ENCODE results near the gene NOL11. TPM values are rescaled to one million over a fixed set of nuclear protein-coding genes. Genes with fewer than 3 reads are reported as not detected.

Gene NOL11
- polyA plus RNA-seq (ENCODE audit: insufficient read length in 10 of 10): 10 to 100 TPM; 52.0 to 78.2 (median 67.1) TPM
- long read RNA-seq, donor 1, partial matches to known transcripts: 5 of 10 reads
- long read RNA-seq, donor 1, other reads (novel, unspliced or antisense): 0 of 10 reads
- long read RNA-seq, donor 2, partial matches to known transcripts: 0 of 3 reads
- long read RNA-seq, donor 2, other reads (novel, unspliced or antisense): 0 of 3 reads
- long read RNA-seq, donor 3: 0 reads
- long read RNA-seq, donor 4, transcript NOL11-201 (18 exons, 2,947 nt): major isoform, 7 of 7 reads
- long read RNA-seq, donor 4, partial matches to known transcripts: 0 of 7 reads
- long read RNA-seq, donor 4, other reads (novel, unspliced or antisense): 0 of 7 reads
- long read RNA-seq, donor 5, partial matches to known transcripts: 0 of 4 reads
- long read RNA-seq, donor 5, other reads (novel, unspliced or antisense): 0 of 4 reads
- long read RNA-seq, donor 6, partial matches to known transcripts: 0 of 4 reads
- long read RNA-seq, donor 6, other reads (novel, unspliced or antisense): 0 of 4 reads
- long read RNA-seq, donor 7, transcript NOL11-201 (18 exons, 2,947 nt): major isoform, 5 of 6 reads
- long read RNA-seq, donor 7, partial matches to known transcripts: 0 of 6 reads
- long read RNA-seq, donor 7, other reads (novel, unspliced or antisense): 0 of 6 reads
- long read RNA-seq, donor 8, partial matches to known transcripts: 0 of 3 reads
- long read RNA-seq, donor 8, other reads (novel, unspliced or antisense): 0 of 3 reads
- long read RNA-seq, donor 9: 0 reads

DNA sequence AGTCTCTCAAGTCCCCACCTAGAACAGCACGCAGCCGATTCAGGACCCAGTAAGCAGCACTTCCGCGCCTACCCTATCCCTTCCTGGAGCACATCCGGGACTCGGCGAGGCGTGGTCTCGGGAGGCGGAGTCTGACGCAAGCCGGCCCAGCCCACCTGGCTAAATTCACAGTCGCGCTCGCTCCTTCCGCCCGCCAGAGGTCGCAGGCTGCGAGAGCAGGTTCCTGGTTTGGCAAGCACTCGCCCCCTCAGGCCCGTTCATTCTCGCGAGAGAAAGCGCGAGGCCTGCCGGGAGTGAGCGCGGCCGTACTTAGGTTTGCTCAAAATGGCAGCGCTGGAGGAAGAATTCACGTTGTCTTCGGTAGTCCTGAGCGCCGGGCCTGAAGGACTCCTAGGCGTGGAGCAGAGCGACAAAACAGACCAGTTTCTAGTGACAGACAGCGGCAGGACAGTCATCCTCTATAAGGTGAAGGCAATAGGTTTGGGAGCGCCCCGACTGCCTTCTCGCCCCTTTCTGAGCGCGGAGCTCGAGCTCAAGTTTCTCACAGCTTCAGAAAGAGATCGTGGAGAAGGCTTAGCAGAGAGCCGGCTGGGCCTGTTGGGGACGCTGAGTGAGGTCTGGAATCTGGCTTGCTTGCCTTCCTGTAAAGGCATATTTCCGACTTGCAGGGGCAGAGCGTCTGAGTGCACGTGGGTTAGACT, at the start of gene NOL11:
TSS of gene NOL11 (plus strand) at position 313 of the 701 bp plus-strand sequence. CDS start at position 325, 12 bp downstream.
- peak; percentile 98 to 99 (median 99) for DNase-seq

- no peak for DNase-seq
Observed at GRCh38 chr17:67671493-67671892, 46.2 kb upstream of the NOL11 start.

GRCh38 chr17:67672592-67673335, 45.0 kb upstream of the NOL11 start:
- DNase-seq: no peak

- no peak for DNase-seq
Observed at GRCh38 chr17:67675481-67675880, 42.3 kb upstream of the NOL11 start.

DNA sequence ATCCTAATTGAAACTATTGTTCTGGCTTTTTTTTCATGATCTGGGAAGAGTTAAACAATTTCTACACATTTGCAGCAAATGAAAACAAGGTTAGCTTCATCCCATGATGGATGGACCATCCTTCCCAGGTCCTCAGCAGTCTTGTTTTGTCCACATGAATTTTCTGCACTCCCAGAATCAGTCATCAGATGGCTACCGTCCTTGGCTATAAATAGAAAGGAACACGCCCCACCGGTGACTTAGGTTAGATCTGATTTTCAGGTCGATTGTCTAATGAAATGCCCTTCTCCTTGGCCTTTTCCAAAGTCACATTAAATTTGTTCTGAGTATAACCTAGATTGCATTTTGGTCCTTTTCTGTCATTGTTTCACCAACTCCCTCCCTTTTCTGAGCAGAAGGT, 41.4 kb upstream of the NOL11 start:
- DNase-seq: no peak

- no peak for DNase-seq
Observed at GRCh38 chr17:67678414-67678813, 39.3 kb upstream of the NOL11 start.

- DNase-seq: no peak
Observed at GRCh38 chr17:67679225-67679624, 38.5 kb upstream of the NOL11 start.

GRCh38 chr17:67679721-67680120, 38.0 kb upstream of the NOL11 start:
- DNase-seq: no peak

DNA sequence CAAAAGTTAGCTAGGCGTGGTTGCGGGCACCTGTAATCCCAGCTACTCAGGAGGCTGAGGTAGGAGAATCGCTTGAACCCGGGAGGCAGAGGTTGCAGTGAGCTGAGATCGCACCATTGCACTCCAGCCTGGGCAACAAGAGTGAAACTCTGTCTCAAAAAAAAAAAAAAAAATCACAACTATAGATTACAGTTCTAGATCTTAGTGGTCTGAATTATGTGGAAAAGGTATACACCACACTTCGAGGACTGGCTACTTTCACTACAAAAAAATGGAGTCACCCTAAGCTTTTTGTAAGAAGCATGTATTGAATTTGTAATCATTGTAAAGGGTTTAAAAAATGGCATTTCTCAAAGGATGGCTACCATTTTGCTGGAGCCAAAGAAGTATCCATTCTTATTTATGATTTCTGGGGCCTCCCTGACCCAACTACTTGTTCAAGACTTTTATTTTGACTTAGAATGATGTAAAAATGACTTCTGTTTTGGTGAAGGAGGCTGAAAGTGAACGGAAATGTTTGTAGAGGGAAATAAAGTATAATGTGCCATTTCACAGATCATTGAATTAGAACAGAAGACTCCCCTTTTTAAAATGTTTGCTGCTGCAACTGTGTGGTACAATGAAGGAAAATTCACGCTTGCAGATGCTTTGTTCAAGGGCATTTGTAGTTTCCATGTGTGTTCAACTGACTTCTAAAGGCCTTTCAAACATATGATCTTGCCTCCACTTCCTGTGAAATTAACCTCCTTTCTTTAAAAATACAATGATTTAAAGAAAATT, 37.1 kb upstream of the NOL11 start:
- no peak for DNase-seq

GRCh38 chr17:67682196-67682595, 35.5 kb upstream of the NOL11 start:
- DNase-seq: no peak

- DNase-seq: no peak
Observed at GRCh38 chr17:67685351-67685750, 32.4 kb upstream of the NOL11 start.

- no peak for DNase-seq
Observed at GRCh38 chr17:67686241-67686640, 31.5 kb upstream of the NOL11 start.

- DNase-seq: no peak
Observed at GRCh38 chr17:67687511-67687910, 30.2 kb upstream of the NOL11 start.

- DNase-seq: peak; percentile 57 to 80 (median 69)
Observed at GRCh38 chr17:67689534-67690177, 28.1 kb upstream of the NOL11 start.

DNA sequence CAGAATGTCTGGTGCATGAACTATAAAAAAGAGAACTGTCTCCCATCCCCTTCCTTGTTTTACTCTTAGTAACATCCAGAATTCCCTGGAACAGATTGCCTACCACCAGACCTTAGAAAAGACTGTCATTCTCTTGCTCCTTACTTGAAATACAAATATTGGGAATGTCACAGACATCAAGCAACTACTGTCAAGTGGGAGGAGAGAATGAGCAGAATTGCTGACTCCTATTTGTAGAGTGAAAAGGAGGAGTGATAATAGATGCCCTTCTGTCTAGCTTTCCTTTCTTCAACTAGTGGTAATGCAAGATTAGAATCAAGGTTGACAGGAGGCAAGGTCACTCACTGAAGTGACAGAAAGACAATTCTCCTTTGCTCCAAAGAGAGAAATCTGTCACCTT, 23.9 kb upstream of the NOL11 start:
- no peak for DNase-seq

DNA sequence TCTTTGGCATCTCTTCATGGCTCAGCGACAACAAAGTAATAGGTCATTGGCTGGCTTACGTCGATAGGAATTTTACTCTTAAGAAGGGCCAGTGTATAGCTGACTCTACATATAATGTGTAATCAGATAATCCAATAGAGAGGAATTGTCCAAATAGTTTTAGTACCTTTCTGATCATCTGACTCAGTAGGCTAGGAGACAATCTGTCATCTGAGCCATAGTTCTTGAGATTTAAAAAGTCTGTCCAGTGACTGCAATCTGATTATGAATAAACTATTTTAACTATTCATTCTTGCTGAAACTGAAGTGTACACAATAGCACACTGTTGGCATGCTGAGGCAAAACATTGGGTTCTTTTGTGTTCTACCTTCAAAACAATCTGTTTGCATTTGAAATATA, 21.4 kb upstream of the NOL11 start:
- peak in 2 of 3 donors; percentile 21 to 33 for DNase-seq

- DNase-seq: no peak
Observed at GRCh38 chr17:67696853-67697498, 20.8 kb upstream of the NOL11 start.

DNA sequence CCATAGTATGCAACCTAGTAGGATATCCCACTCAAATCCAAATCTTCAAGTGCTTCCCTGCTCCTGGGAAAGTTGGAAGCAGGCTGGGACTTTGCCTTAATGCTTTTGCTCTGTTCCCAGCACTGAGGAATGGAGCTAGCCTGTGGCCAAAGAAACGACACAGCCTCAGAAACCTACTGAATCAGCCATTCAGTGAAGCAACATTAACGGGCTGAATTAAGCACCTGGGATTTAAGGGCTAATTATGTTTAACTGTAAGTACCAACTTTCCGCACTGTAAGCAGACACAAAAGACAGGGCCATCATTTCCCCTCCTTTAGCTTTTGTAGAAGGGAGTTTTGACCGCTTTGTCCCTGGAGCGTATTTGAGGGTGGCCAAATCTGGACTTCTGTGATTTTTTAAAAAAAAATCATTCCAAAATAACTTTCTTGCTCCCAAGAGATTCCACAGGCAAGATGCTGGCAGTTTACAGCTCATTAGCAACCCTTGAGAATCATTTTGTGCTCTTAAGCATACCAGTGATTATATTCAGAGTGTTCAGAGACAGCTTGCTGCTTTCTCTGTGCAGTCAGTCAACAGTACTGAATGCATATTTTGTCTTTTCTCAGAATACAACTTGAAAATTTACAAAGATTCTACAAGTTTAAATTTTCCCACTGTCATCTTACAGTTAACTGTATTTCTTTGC, 17.6 kb upstream of the NOL11 start:
- no peak for DNase-seq

- no peak for DNase-seq
Observed at GRCh38 chr17:67700725-67701119, 17.0 kb upstream of the NOL11 start.
